ENCODE measurements around the gene SRMS.

The SRMS gene

GRCh38 chr20:63551068-63551467 is 3.5 kb upstream of the SRMS start:
- no peak for DNase-seq (ENCODE audit: low read depth in 1 of 2, low spot score in 1 of 2)
- no peak for TF ChIP-seq JUND (IDR thresholded peaks at IDR 0.05; ENCODE audit: low read depth)

DNA sequence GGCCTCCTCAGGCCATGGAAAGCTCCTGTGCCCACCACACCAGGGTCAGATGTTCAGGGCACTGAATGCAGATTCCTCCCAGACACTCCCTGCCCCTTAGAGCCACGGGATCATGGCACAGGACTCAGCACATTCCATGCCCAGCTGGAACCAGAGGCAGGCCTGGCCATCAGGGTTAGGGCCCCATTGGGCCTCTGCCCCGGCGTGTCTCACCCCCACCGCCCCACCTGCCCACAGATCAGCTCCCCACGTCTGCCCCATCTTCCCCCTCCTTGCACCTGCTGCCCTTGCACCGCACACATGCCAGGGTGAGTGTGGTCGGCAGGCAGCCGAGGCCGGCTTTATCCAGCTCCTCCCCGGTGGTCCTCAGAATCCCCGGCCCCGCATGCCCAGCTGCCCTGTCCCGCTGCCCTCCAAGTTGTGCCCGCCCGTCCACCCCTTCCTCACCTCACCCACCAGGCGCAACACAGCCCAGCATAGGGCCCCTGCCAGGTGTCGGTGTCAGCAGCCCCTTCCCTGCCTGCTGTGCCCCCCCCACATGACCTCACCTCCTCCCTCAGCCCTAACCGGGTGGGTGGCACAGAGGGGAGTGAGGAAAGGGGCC is 2.2 kb upstream of the SRMS start:
- in situ Hi-C loops (cut with HindIII; ENCODE audit: low pct_unique_long_range_greater_than_20kb, low sequenced_read_pairs) = no loop called here
- TF ChIP-seq JUND (IDR thresholded peaks at IDR 0.05; ENCODE audit: low read depth) = no peak
- DNase-seq (ENCODE audit: low read depth in 1 of 2, low spot score in 1 of 2) = no peak

More at GRCh38 chr20:63551068-63551467, 3.5 kb upstream of the SRMS start:
- in situ Hi-C loops (cut with HindIII; ENCODE audit: low pct_unique_long_range_greater_than_20kb, low sequenced_read_pairs) = no loop called here

DNA sequence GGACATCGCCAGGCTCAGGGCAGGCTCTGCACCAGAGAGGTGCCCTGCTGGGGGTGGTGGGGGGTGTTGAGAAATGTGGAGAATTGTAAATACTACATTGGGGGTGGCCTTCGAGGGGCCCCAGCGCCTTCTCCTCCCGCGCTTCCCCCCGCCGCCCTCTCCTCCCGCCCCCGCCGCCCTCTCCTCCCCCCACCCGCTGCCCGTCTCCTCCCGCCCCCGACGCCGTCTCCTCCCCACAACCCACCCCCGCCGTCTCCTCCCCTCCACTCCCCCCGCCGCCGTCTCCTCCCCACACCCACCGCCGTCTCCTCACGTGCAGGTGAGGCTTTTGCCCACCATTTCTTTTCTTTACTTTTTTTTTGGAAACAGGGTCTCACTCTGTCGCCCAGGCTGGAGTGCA is 1.5 kb upstream of the SRMS start:
- DNase-seq (ENCODE audit: low read depth in 1 of 2, low spot score in 1 of 2) = no peak
- in situ Hi-C loops (cut with HindIII; ENCODE audit: low pct_unique_long_range_greater_than_20kb, low sequenced_read_pairs) = no loop called here
- TF ChIP-seq JUND (IDR thresholded peaks at IDR 0.05; ENCODE audit: low read depth) = no peak

GRCh38 chr20:63548542-63548941 is 993 bp upstream of the SRMS start:
- DNase-seq (ENCODE audit: low read depth in 1 of 2, low spot score in 1 of 2) = no peak
- in situ Hi-C loops (cut with HindIII; ENCODE audit: low pct_unique_long_range_greater_than_20kb, low sequenced_read_pairs) = no loop called here
- TF ChIP-seq JUND (IDR thresholded peaks at IDR 0.05; ENCODE audit: low read depth) = no peak

DNA sequence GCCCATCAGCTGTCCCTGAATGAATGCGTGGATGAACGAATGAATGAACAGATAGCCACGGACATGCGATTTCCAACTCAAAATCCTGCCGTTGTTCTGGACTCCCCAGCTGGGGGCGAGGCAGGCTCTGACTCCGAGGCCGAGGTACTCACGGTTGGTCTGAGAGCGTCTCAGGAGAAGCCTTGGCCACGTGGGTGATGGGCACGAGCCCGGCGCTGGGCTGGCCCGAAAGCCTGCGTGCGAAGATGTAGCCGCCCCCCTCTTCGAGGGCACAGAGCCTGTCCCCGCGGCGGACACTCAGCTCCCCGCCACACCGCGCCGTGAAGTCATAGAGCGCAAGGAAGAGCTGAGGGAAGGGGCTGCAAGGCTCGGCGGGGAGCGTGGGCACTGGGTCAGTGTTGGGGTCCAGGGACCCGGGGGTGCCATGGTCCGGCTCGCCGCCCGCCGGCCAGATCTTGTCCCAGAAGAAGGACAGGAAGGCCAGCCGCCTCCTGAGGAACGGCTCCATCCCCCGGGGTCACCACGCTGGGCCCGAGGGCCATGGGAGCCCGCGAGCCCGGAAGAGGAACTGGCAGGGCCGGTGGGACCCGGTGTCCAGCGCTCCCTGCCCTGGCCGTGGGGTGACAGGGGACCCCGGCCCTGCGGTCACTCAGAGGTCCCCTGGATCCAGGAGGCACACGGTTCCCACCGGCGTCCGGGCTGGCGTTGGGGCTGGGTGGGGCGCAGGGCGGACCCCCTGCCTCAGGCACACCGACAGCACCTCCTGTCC is 409 bp downstream of the SRMS start:
- TF ChIP-seq JUND (IDR thresholded peaks at IDR 0.05; ENCODE audit: low read depth) = no peak
- DNase-seq (ENCODE audit: low read depth in 1 of 2, low spot score in 1 of 2) = no peak
- in situ Hi-C loops (cut with HindIII; ENCODE audit: low pct_unique_long_range_greater_than_20kb, low sequenced_read_pairs) = no loop called here

DNA sequence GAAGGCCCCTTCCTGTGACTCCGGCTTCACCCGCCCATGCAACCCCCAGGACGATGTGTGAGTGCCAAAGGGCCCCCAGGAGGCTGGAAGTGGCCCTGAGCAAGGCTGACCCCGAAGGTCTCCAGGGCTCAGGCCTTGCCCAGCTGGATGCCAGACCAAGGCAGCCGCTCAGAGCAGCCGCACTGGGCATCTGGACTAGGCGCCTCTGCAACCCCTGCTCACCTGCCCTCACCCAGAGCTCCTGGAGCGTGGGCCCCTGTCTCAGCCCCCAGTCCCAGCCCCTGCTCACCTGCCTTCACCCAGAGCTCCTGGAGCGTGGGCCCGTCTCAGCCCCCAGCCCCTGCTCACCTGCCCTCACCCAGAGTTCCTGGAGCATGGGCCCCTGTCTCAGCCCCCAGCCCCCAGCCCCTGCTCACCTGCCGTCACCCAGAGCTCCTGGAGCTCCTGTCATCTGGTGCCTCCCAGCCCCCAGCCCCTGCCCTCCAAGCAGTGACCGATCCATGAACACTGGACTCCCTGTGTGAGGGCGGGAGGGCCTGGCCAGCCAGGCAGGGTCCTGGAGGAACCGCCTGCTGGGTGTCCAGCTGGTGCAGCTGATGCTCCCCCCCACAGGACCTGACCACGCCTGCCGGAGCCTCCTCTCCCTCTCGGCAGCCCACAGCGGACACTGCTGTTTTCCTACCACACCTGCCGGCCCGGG is 1.1 kb downstream of the SRMS start:
- no peak for TF ChIP-seq JUND (IDR thresholded peaks at IDR 0.05; ENCODE audit: low read depth)
- no peak for DNase-seq (ENCODE audit: low read depth in 1 of 2, low spot score in 1 of 2)
- in situ Hi-C loops (cut with HindIII; ENCODE audit: low pct_unique_long_range_greater_than_20kb, low sequenced_read_pairs) = no loop called here

- no peak for TF ChIP-seq JUND (IDR thresholded peaks at IDR 0.05; ENCODE audit: low read depth)
- no peak for DNase-seq (ENCODE audit: low read depth in 1 of 2, low spot score in 1 of 2)
- in situ Hi-C loops (cut with HindIII; ENCODE audit: low pct_unique_long_range_greater_than_20kb, low sequenced_read_pairs) = no loop called here
Measured at GRCh38 chr20:63545814-63546213, 1.7 kb downstream of the SRMS start.

GRCh38 chr20:63544958-63545516 is 2.5 kb downstream of the SRMS start:
- in situ Hi-C loops (cut with HindIII; ENCODE audit: low pct_unique_long_range_greater_than_20kb, low sequenced_read_pairs) = no loop called here
- no peak for DNase-seq (ENCODE audit: low read depth in 1 of 2, low spot score in 1 of 2)
- no peak for TF ChIP-seq JUND (IDR thresholded peaks at IDR 0.05; ENCODE audit: low read depth)

DNA sequence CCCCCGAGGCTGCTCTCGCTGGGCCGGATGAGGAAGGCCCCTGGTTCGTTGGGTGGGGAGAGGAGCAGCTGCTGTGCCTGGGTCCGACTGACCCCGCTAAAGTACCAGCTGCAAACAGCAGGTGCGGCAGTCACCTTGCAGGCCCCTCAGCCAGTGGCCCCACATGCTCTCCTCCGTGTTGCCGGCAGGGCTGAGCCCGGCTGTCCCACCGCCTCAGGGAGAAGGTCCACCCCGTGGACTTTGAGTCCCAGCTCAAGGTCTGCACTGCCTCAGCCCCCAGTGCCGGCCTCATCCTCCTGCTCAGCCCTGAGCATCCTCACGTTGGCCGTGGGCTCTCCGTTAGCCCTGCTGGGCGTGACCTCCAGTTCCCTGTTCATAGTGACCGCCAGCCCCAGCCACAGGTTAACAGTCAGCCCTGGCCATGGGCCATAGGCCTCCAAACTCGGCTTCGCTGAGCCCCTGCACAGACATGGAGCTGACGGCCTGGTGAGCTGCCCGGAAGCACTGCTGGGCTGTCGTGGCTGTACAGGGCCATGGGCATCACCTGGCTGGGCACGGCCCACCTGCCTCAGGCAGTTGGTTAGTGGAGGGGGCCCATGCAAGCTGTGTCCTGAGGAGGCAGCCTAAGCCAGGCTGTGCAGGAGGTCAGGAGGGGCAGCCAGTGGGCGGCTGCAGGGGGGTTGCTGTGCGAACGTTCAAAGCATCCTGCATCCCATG is 3.1 kb downstream of the SRMS start:
- in situ Hi-C loops (cut with HindIII; ENCODE audit: low pct_unique_long_range_greater_than_20kb, low sequenced_read_pairs) = no loop called here
- DNase-seq (ENCODE audit: low read depth in 1 of 2, low spot score in 1 of 2) = no peak
- TF ChIP-seq JUND (IDR thresholded peaks at IDR 0.05; ENCODE audit: low read depth) = no peak

DNA sequence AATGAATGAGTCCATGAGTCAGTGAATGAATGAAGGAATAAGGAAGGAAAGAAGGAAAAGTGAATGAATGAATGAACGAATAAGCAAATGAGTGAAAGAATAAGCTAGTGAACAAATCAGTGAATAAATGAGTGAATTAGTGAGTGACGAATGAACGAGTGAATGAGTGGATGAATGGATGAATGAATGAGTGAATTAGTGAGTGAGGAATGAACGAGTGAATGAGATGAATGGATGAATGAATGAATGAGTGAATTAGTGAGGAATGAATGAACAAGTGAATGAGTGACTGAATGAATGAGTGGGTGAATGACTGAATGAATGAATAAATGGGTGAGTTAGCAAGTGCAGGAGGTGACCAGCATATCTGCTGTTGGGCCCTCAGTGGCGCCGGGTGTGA is 3.8 kb downstream of the SRMS start:
- no peak for DNase-seq (ENCODE audit: low read depth in 1 of 2, low spot score in 1 of 2)
- in situ Hi-C loops (cut with HindIII; ENCODE audit: low pct_unique_long_range_greater_than_20kb, low sequenced_read_pairs) = no loop called here
- no peak for TF ChIP-seq JUND (IDR thresholded peaks at IDR 0.05; ENCODE audit: low read depth)

GRCh38 chr20:63543131-63543530 is 4.4 kb downstream of the SRMS start:
- in situ Hi-C loops (cut with HindIII; ENCODE audit: low pct_unique_long_range_greater_than_20kb, low sequenced_read_pairs) = no loop called here

GRCh38 chr20:63542696-63543095 is 4.9 kb downstream of the SRMS start:
- DNase-seq (ENCODE audit: low read depth in 1 of 2, low spot score in 1 of 2) = no peak
- in situ Hi-C loops (cut with HindIII; ENCODE audit: low pct_unique_long_range_greater_than_20kb, low sequenced_read_pairs) = no loop called here
- TF ChIP-seq JUND (IDR thresholded peaks at IDR 0.05; ENCODE audit: low read depth) = no peak

More at GRCh38 chr20:63543131-63543530, 4.4 kb downstream of the SRMS start:
- TF ChIP-seq JUND (IDR thresholded peaks at IDR 0.05; ENCODE audit: low read depth) = no peak
- no peak for DNase-seq (ENCODE audit: low read depth in 1 of 2, low spot score in 1 of 2)

Data from T47D (cell line).